HG03039 (cell line): ENCODE results near the gene SLC25A43.
"Not testable (repeated sequence)": the region's sequence is repeated elsewhere in the genome, so short reads cannot be mapped to it uniquely, and the experiment has no call there.

Source experiments
- ATAC-seq: cut with Tn5 transposase; IDR thresholded peaks from one replicate; pipeline ENCODE4 v1.9.1; 2021; ENCODE audit warnings: mild to moderate bottlenecking, moderate library complexity; ENCODE audit not compliant: unreplicated experiment

SLC25A43 gene

GRCh38 chrX:119407681-119408080 lies 8.5 kb downstream of the SLC25A43 start:
- ATAC-seq = no peak

GRCh38 chrX:119410027-119410819 lies 11.1 kb downstream of the SLC25A43 start:
- ATAC-seq = no peak

GRCh38 chrX:119410854-119411253 lies 11.7 kb downstream of the SLC25A43 start:
- no peak for ATAC-seq

GRCh38 chrX:119411959-119412358 lies 12.8 kb downstream of the SLC25A43 start:
- no peak for ATAC-seq

- no peak for ATAC-seq
Observed at GRCh38 chrX:119417376-119417775, 18.2 kb downstream of the SLC25A43 start.

GRCh38 chrX:119417842-119418241 lies 18.7 kb downstream of the SLC25A43 start:
- ATAC-seq = no peak

- no peak for ATAC-seq
Observed at GRCh38 chrX:119419146-119419545, 20.0 kb downstream of the SLC25A43 start.

- no peak for ATAC-seq
Observed at GRCh38 chrX:119419898-119420297, 20.8 kb downstream of the SLC25A43 start.

- no peak for ATAC-seq
Observed at GRCh38 chrX:119421016-119421705, 22.0 kb downstream of the SLC25A43 start.

GRCh38 chrX:119423631-119424030 lies 24.5 kb downstream of the SLC25A43 start:
- ATAC-seq = no peak

- no peak for ATAC-seq
Observed at GRCh38 chrX:119424999-119425398, 25.9 kb downstream of the SLC25A43 start.

GRCh38 chrX:119427024-119427794 lies 28.1 kb downstream of the SLC25A43 start:
- ATAC-seq = peak; percentile 65

GRCh38 chrX:119427795-119428185 lies 28.7 kb downstream of the SLC25A43 start:
- ATAC-seq = no peak

GRCh38 chrX:119429471-119429870 lies 30.3 kb downstream of the SLC25A43 start:
- ATAC-seq = no peak

- not testable (repeated sequence) for ATAC-seq
Observed at GRCh38 chrX:119441295-119441694, 42.2 kb downstream of the SLC25A43 start.

- ATAC-seq = no peak
Observed at GRCh38 chrX:119442286-119442685, 43.1 kb downstream of the SLC25A43 start.

GRCh38 chrX:119453202-119453601 lies 54.1 kb downstream of the SLC25A43 start:
- ATAC-seq = no peak

GRCh38 chrX:119455264-119455663 lies 56.1 kb downstream of the SLC25A43 start:
- no peak for ATAC-seq

- ATAC-seq = no peak
Observed at GRCh38 chrX:119459181-119459580, 60.0 kb downstream of the SLC25A43 start.

- no peak for ATAC-seq
Observed at GRCh38 chrX:119465555-119465954, 66.4 kb downstream of the SLC25A43 start.

GRCh38 chrX:119466970-119467369 lies 67.8 kb downstream of the SLC25A43 start:
- ATAC-seq = no peak

- no peak for ATAC-seq
Observed at GRCh38 chrX:119467433-119467832, 68.3 kb downstream of the SLC25A43 start.
